Type B pancreatic cell (in vitro differentiated cells): ENCODE results near the gene EEF2. TPM values are rescaled to one million over a fixed set of nuclear protein-coding genes. Genes with fewer than 3 reads are reported as not detected.
"Not testable (repeated sequence)": the region's sequence is repeated elsewhere in the genome, so short reads cannot be mapped to it uniquely, and the experiment has no call there.

Experiments used
- DNase-seq: peaks from one replicate; pipeline ENCODE4 v3.0.0; 2021; ENCODE audit warnings: mixed read lengths; ENCODE audit not compliant: unreplicated experiment; ENCODE audit errors: extremely low spot score
- H3K27ac Mint-ChIP-seq: 2 replicates; pipeline ENCODE4 v1.8.0; 2021; ENCODE audit warnings: mild to moderate bottlenecking, mixed read lengths
- H3K27me3 Mint-ChIP-seq: 2 replicates; pipeline ENCODE4 v1.8.0; 2021; ENCODE audit warnings: mixed read lengths
- H3K36me3 Mint-ChIP-seq: 2 replicates; pipeline ENCODE4 v1.8.0; 2021; ENCODE audit warnings: mixed read lengths
- H3K4me1 Mint-ChIP-seq: one replicate; pipeline ENCODE4 v1.8.0; 2021; ENCODE audit warnings: mixed read lengths; ENCODE audit not compliant: unreplicated experiment
- H3K4me3 Mint-ChIP-seq: 2 replicates; pipeline ENCODE4 v1.8.0; 2021; ENCODE audit warnings: mild to moderate bottlenecking, mixed read lengths
- H3K9me3 Mint-ChIP-seq: 2 replicates; pipeline ENCODE4 v1.8.0; 2021; ENCODE audit warnings: mixed read lengths
- CTCF ChIP-seq: fragments of 200-600 bp; sonication (generic); conservative IDR thresholded peaks from 2 replicates; pipeline ENCODE4 v1.5.0; 2021; ENCODE audit warnings: antibody characterized with exemption, mild to moderate bottlenecking
- total RNA-seq: library from RNA; stranded (reverse); gene quantifications from 2 replicates; pipeline ENCODE4 v1.2.1, GENCODE V29; 2021; ENCODE audit warnings: low replicate concordance

The EEF2 gene
- total RNA-seq, 1 donor from 2014 or later = 2,929 TPM

GRCh38 chr19:4012975-4013634, 27.8 kb upstream of the EEF2 start:
- peaks cover 28% of the 10 kb centered on the region for H3K4me1 Mint-ChIP-seq
- no peak for TF ChIP-seq CTCF
- H3K4me3 Mint-ChIP-seq = no peak overlapping the region
- no peaks in the 10 kb centered on the region for H3K36me3 Mint-ChIP-seq
- no peaks in the 10 kb centered on the region for H3K9me3 Mint-ChIP-seq
- no peak for DNase-seq
- no peak overlapping the region for H3K27ac Mint-ChIP-seq
- H3K27me3 Mint-ChIP-seq = no peaks in the 10 kb centered on the region

- no peak for DNase-seq
- no peak for TF ChIP-seq CTCF
- peak overlapping the region; percentile 88 for H3K27ac Mint-ChIP-seq
- H3K4me3 Mint-ChIP-seq = peak overlapping the region; percentile 61
- no peaks in the 10 kb centered on the region for H3K27me3 Mint-ChIP-seq
- H3K4me1 Mint-ChIP-seq = peaks cover 28% of the 10 kb centered on the region
- no peaks in the 10 kb centered on the region for H3K9me3 Mint-ChIP-seq
- no peaks in the 10 kb centered on the region for H3K36me3 Mint-ChIP-seq
These were observed 27.1 kb upstream of the EEF2 start for GRCh38 chr19:4012092-4012974.

- peak overlapping the region; percentile 59 for H3K4me3 Mint-ChIP-seq
- H3K4me1 Mint-ChIP-seq = peaks cover 28% of the 10 kb centered on the region
- H3K36me3 Mint-ChIP-seq, H3K9me3 Mint-ChIP-seq, H3K27ac Mint-ChIP-seq, H3K27me3 Mint-ChIP-seq, DNase-seq: not testable (repeated sequence)
These were observed 26.2 kb upstream of the EEF2 start for GRCh38 chr19:4011430-4011829.

- Mint-ChIP-seq H3K27me3 (no peaks in the 10 kb centered on the region), H3K27ac (no peak overlapping the region), H3K4me3 (peak overlapping the region; percentile 59), H3K36me3 (no peaks in the 10 kb centered on the region), H3K9me3 (no peaks in the 10 kb centered on the region), H3K4me1 (peaks cover 28% of the 10 kb centered on the region)
- DNase-seq = no peak
- no peak for TF ChIP-seq CTCF
These were observed 25.5 kb upstream of the EEF2 start for GRCh38 chr19:4010808-4011110.

GRCh38 chr19:4009990-4010807, 24.9 kb upstream of the EEF2 start:
- H3K27ac Mint-ChIP-seq = peak overlapping the region; percentile 84
- H3K4me3 Mint-ChIP-seq = peak overlapping the region; percentile 93
- H3K36me3 Mint-ChIP-seq = no peaks in the 10 kb centered on the region
- H3K9me3 Mint-ChIP-seq = no peaks in the 10 kb centered on the region
- peaks cover 28% of the 10 kb centered on the region for H3K4me1 Mint-ChIP-seq
- no peak for TF ChIP-seq CTCF
- DNase-seq = no peak
- no peaks in the 10 kb centered on the region for H3K27me3 Mint-ChIP-seq
